CD4-positive, alpha-beta T cell treated with Interleukin-15 for 1 hour (primary cell): ENCODE results near the gene MAB21L1.

Experiments used
- DNase-seq: peaks from one replicate; pipeline ENCODE4 v3.0.0-alpha.2; 2020

Gene MAB21L1

DNA sequence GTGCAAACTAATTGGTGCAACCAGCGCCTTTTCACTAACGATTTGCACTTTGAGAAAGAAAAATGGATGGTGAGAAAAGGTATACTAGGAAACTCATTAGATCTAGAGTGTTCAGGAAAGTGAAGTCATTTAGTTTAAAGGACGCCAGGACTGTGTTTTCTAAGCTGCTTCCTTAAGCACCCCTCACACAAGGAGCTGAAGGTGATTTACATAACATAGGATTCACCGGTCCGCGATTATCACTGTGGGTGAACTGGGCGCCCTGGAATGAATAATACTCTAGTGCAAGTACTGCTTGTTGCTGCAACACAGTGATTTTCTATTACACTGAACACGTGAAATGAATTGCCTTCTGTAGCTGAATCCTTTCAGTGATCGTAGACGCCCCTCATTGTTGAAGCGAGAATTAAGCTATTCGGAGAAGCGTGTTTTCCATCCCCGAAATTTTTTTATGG is 2.6 kb upstream of the MAB21L1 start:
- no peak for DNase-seq

DNA sequence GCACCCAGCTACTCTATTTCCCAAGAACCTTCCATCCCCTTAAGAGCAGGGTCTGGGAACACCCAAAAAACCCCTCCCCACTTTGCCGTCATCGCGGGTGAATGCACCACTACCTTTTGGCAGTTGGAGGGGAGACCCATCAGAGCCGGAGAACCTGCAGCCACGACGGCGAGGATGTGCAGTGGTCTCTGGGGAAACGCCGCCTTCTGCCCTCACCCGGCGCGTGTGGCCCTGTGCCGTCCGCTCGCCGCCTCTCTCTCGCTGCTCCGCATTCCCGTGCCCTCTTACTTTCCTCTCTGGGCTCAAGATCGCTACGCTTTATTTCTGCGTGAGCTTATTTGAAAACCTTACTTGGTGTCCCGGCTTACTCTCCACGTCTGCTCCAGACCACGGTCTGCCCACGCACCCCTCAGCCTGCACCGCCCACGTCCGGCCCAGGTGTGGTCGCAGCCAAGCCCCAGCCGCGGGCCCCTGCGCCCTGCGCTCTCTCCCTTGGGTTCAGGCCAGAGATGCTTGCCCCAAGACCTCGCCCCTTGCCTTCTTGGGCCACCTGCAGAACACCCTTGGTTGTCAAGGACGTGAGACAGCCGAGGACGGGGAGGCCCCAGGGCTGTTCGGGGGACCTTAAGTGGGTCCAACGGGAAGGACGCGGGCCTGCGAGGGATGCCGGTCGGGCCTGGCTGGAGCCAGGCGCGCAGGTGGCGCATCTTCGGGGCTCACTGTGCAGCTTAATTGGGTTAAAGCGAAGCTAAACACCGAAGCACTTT is 2.0 kb upstream of the MAB21L1 start:
- no peak for DNase-seq

DNA sequence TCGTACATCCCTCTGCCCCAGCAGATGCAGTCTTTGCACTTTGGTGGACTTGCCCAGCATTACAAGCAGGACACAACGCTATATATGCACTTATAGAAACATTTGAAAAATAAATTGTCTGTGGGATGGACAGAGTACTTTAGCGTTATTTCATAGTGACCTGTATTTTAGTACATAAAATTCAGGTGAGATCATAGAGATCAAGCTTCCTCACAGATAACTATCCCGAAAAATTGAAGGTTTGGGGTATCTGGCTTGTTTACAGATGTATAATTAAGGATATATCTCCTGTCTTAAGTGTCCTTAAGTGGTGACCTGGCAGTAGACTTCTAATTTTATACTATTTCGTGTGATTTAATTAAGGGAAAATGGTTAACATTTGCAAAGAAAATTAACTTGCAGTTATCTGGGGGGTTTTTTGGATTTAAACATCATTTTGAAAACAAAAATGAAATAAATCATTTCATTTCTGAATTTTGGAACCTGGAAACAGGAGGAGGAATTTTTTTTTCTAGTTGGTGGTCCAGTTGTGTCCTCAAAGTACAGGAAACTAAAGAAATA is 977 bp upstream of the MAB21L1 start:
- DNase-seq: no peak

DNA sequence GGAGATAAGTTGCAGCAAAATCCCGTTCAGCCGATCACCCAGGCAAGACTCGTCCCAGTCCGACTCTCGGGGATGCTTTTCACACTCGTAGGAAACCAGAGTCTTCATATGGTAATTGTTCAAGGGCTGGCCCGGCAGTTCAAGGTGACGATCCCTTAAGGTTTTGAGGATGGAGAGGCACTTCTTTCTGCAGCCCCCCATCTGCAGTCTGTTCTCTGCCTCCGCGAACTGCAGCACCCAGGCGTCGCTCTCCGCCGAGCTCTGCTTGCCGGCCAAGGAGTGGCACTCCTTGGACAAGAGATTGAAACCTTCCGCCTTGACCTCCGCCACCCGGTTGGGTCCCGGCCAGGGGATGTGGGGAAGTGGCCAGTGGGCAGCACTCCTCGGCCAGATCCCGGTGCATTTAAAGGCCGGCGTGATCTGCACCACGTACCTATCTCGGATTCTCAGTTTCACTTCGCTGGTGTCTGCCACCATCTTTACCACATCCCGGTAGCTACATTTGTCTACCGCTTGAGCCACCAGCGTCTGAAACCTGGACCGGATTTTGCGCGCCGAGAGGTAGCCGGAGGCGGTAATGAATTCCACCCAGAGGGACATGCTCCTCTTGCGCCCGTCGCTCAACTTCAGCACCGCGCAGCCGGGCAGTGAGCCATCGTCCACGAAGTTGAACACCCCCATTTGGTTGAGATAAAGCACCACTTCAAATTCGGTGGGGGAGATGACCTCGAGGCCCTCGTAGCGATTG is 1.1 kb downstream of the MAB21L1 start:
- DNase-seq: no peak

DNA sequence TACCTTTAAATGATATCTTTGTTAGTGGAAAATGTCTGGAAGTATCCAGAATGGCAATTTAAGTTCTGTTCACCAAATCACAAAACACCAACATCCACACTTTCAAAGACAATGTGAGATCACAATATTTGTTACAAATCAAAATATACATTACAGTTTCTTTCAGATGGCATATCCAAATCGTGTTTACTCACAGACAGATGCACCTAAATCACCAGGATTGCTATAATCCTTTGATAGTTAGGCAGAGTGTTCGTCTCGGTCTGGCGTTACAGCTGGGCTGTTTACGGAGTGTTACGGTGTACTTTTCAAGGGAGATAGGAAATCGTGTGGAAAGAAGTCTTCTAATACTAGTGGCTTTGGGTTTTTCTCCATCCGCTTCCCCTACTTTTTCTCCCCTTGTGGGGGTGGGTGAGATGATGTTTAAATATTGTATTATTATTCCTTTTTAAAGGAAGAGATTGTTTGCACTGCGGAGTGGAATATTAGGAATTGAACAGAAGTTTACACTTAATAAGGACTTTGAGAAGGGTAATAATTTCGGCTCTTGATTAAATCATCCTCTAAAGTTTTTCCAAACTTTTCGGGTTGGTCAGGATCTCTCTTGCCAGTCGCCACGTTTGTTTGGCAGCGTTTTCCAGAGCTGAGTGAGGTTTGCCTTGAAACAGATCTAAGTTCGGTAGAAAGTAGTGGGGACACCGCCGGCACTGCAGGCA is 1.8 kb downstream of the MAB21L1 start:
- DNase-seq: no peak

DNA sequence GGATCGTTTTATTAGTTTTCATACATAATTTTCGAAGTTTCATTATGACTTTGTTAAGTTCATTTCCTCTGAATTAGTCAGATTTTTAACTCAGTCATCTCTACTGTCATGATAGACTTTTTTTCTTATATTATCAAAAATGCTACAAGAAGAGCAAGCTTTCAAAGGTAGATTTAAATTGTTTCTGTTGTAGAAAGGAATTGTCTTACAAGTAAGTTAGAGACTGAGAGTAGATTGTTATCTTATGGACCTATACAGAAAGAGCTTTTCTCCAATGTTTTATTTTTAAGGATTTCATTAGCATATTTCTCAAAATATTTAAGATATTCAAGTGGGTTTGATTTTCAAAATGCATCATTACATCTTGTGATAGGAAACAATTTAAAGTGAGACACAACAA is 2.7 kb downstream of the MAB21L1 start:
- DNase-seq: no peak

DNA sequence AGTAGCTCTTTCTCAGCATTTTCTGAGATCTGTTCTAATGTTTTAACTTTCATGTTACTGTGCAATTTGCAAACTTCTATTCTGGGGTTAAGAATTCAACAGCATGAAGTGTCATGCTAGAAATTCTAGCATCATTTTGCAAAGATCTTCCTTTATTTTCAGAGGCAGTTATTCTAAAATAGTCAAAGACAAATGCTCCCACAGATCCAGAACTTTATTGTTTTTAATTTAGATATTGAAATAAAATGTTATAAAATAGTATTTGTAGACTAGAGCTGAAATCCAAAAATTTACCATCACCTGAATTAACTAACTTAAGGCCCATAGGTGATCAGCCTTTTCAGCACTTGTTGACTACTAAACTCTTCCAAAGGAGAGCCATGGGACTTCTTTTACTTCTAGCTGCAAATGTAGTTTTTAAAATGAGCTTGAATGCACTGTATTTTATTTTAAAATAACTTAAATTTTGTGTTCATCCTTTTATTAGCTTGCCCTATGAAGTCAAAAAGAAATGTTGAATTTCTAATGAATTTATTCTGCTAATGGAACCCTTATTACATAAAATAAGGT is 3.2 kb downstream of the MAB21L1 start:
- no peak for DNase-seq

DNA sequence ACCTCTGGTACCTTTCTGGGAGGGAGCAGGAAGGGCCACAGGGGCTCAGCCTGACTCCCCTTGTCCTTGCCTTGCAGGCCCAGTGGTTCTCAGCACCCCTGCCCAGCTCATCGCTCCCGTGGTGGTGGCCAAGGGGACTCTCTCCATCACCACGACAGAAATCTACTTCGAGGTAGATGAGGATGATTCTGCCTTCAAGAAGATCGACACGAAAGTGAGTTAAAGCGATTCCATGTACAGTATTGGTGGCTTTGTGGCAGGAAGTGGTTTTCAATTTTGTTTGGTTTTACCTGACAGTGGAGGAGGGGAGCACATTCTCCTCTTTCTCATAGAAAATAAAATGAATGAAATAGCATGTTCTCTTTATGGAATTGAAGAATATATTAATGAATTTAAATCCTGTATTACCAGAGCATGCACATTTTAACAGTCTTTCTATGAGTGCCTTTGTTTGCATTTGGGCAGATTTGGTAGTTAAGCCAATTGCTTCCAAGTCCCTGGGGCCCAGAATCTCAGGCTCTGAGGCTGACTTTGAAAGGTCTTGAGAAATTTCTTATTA is 4.1 kb downstream of the MAB21L1 start:
- no peak for DNase-seq

DNA sequence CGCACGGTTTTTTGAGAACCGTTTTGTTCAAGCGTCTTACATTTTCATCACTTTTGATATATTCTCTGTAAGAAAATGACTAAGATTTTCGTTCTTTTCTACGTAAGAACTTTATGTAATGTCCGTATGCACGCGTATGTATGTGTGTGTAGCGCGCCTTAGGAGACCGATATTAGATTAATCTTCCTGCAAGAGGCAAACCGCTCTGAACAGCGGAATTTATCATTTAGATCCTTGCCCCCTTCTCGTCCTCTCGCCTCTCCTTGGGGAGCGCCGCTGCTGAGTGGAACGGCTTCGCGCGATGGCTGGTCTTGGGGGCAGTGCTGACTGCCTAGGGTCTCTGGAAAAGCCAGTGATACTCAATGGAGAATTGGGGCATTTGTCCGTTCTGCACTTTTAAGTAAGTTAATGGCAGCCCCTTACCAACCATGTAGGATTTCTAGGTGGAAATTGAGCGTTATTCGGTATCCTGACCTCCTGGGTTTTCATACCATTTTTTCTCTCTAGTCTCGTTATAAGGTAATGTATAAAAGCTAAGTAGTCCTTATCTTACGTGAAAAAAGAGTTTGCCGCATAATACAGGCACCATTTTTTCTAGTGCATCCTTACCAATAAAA is 4.7 kb downstream of the MAB21L1 start:
- no peak for DNase-seq

DNA sequence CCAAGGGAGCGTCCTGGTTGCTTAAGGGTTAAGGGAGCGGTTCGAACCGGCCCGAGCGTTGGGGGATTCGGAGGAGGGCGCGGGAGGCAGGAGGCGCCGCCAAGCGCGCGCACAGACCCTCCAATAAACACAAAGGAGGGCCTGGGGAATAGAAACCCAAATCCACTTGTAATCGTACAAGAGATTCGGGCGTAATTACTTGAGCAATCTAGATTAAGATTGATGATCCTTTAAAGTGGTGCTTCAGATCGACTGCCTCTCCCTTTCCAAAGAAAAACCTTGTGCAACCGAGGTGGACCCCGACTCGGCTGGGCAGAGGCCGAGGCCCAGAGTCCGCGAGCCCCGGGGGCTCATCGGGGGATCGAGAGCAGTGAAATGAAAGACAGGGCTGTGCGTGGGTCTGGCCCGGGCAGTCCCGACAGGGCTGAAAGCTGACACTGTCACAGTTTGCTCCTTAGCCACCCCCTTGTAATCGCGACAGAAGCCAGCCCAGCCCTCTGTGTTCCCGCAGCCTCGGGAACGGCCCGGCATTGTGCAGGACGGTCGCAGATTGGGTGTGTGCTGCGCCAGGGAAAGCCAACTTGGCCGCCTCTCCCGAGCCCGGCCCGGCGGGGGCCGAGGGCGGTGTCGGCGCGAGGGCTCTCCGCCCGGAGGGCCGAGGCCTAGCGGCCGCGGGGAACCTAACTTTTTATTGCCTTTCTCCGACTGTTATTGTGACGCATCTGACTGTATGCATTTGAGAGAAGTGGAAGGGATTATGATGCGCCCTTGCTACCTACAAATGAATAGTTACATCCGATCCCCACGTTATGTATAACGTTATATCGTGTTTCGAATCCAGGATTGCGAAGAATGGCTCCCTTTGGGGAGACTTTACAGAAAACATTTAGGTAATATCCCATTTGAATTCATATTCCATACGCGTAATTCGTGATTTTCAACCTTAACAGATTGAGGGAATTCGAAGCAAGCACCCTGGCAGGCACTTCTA is 5.5 kb downstream of the MAB21L1 start:
- no peak for DNase-seq

DNA sequence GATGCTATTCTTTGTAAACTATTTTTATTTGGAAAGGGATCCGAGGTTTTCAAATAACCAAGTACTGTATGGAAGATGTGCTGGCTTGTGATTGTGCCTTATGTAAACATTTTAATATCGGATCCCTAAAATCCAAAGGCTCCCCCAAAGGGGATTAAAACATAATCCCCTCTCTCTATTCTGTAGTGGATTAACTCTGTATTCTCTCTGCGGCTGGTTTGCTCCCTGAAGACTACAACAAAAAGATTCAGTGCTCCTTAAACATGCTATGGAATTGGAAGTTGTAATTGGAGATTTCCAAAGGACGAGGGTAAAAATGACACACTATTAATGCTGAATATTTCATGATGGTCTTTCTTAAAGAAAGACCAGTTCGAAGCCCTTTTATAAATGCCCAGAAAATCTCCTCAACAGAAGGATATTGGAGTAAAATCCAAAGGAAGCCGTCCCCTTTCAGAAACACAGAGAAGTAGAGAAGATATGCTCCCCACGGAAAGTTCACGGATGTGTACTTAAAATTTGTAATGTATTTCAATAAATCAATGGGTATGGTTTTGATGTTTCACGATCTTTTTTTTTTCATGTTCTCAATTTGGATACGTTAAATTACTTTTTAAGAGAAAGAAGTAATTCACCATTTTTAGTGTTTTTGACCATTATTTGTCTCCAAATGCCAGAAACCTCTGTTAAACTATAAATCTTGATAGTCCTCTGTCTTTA is 6.5 kb downstream of the MAB21L1 start:
- no peak for DNase-seq

DNA sequence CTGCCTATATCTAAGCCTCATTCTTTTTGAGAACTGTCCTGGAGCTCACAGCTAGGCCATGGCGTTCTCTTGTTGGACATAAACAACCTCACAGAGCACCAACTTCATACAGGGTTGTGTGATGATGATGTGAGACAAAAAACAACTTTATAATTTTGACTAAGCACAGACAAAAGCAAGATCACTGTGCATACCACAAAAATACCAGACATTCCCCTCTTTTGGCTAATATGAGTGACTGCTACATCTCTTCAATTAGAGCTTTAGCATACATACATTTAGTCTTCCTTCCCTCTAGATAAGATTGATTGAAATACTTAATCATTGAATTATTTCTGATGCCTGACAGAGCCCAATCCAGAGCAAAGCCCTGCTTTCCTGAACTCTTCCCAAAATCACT is 8.3 kb downstream of the MAB21L1 start:
- no peak for DNase-seq

DNA sequence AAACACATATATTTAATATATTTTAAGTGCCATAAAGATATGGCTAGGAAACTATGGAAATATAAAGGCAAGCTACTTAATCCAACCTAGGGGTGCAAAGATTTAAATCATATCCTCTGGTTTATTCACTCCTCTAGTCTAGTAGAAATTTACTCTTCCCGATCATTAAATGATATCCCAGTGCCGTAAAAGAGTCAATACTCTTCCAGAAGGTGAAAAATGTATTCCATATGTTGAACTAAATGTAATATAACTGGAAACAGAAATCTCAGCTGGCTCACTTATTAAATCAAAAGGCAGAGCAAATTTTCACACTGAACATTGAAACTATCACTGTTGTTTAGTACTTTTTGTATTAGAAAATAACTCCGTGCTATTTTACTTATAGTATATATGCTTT is 11.1 kb downstream of the MAB21L1 start:
- no peak for DNase-seq

DNA sequence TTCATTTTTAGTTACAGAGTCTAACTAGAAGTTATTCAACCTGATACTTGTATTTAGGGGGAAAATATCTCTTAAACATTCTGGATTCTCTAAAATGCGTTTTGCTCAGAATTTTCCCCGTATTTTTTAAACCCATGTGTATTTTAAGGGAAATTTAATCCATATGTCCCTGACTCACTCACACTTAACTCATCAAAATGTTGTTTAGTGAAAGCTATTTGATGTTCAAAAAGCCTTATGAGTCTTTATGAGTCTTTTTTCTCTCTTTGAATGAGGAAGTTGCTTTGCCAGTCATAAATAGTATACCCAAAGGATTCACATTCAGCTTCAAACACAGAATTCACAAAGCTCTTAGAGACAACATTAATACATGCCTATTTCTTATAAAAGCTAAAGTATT is 16.4 kb downstream of the MAB21L1 start:
- DNase-seq: no peak

DNA sequence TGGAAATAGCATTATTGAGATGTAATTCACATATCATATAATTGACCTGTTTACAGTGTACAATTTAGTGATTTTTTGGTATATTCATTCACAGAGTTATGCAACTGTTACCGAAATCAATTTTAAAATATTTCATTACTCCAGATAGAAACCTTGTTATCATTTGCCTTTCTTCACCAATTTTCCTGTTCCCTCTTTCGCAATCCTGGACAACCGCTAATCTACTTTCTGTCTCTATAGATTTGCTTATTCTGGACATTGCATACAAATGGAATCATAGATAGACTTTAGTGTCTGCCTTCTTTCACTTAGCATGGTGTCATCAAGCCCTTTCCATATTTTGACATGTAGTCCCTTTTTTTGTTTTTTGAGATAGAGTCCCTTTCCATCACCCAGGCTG is 19.2 kb downstream of the MAB21L1 start:
- no peak for DNase-seq

DNA sequence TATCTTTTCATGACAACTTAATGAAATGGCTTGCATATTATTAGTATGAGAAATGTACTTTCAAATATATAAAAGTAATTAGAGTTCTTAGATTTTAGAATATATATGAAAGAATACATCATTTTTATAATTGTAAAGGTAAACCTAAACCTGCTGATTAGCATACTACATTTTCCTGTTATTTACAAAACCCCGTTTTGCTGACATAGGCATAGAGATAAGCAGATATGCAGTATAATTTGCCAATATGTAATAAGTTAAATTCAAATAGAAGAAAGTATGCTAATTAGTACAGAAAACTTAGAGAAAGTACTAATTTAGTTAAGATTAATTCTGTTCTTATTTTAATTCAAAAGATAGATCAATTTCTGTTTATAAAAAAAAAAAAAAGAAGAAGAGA is 21.5 kb downstream of the MAB21L1 start:
- DNase-seq: no peak

DNA sequence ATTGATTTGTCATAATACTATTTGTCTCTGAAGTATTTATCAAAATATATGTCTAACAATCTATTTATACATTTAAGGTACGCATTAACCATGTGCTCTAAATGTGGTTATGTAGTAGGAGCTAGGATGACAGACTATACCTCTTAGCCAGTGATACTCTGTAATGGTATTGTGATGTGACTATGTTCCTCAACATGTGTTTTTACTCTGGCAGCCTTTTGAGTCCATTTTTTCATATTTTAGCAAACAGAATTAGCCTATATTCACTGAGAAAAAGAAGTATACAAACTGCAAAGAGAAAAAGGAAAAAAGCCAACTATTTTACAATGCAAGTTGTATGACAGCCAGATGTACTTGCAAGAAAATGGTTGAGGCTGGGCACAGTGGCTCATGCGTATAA is 26.7 kb downstream of the MAB21L1 start:
- DNase-seq: no peak

DNA sequence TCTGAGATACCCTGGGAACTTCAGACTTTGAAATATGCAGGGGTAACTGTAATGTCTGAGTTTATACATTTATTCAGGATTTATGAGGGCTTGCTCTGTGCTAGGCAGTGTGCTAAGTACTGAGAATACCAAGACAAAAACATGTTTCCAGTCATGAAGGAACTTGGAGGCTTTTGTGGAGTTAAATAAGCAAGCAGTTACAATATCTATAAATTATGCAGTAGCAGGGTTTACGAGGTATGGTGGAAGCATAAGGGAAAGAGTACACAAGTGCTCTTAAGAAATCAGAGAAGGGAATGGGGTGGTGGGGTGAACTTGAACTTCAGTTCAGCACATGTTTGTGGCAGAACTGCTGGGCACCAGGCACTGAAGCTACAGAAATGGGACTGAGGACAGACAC is 28.0 kb downstream of the MAB21L1 start:
- no peak for DNase-seq
